Panc1 (cell line): Measurements from ENCODE around the gene FOXP2. TPM values are rescaled to one million over a fixed set of nuclear protein-coding genes. Genes with fewer than 3 reads are reported as not detected.

Experiments
- ATAC-seq: fragments of 200-7000 bp; cut with Tn5 transposase; 2 replicates; pipeline ENCODE4 v1.9.1; 2020; ENCODE audit warnings: mild to moderate bottlenecking, moderate library complexity
- BruUV-seq: library from RNA; stranded (reverse); fragments of 400-500 nt; replicated peaks from 2 replicates; lab custom pipeline; 2021; lab: Mats Ljungman, UMichigan
- CTCF ChIA-PET: fragments of 300-600 bp; sonication (Branson Sonifier 250); formaldehyde crosslinking; loops from one replicate; lab custom pipeline; 2022; ENCODE audit warnings: antibody characterized with exemption; lab: Charles Lee
- POLR2A ChIA-PET: fragments of 300-600 bp; sonication (Branson Sonifier 250); formaldehyde crosslinking; loops from one replicate; lab custom pipeline; 2022; ENCODE audit warnings: antibody characterized with exemption; lab: Charles Lee
- DNase-seq: peaks from one replicate; pipeline ENCODE4 v3.0.0-alpha.2; 2010; ENCODE audit warnings: low read depth, low spot score
- H3K27ac ChIP-seq: 2 replicates; pipeline ENCODE4 v1.5.1; 2011; ENCODE audit warnings: mild to moderate bottlenecking, low read length, inconsistent platforms
- H3K27me3 ChIP-seq: fragments of 200-500 bp; sonication (Bioruptor generic); 2 replicates; pipeline ENCODE4 v1.6.0; 2014; ENCODE audit warnings: low read length, inconsistent platforms; ENCODE audit not compliant: control insufficient read depth, insufficient read depth
- H3K36me3 ChIP-seq: fragments of 200-500 bp; sonication (Bioruptor generic); 2 replicates; pipeline ENCODE4 v1.5.1; 2014; ENCODE audit warnings: inconsistent platforms, mild to moderate bottlenecking, low read length, moderate library complexity; ENCODE audit not compliant: control insufficient read depth, insufficient read depth
- H3K4me1 ChIP-seq: 2 replicates; pipeline ENCODE4 v1.5.1; 2011; ENCODE audit warnings: inconsistent platforms, mild to moderate bottlenecking, low read length, moderate library complexity; ENCODE audit not compliant: control insufficient read depth, insufficient read depth
- H3K4me3 ChIP-seq, 2 experiments: 2 replicates each; pipeline ENCODE4 v1.5.1; 2011 to 2012; ENCODE audit warnings: low read depth in 2 of 2, low read length in 2 of 2, mild to moderate bottlenecking in 2 of 2, inconsistent platforms in 1 of 2, moderate library complexity in 1 of 2
- H3K9me3 ChIP-seq: fragments of 200-500 bp; sonication (Bioruptor generic); 2 replicates; pipeline ENCODE4 v1.5.1; 2014; ENCODE audit warnings: low read depth, mild to moderate bottlenecking, inconsistent platforms, low read length, moderate library complexity; ENCODE audit not compliant: control insufficient read depth, insufficient read depth
- CTCF ChIP-seq: fragments of 450-650 bp; IDR thresholded peaks from 2 replicates; pipeline ENCODE4 v1.5.1; 2017; ENCODE audit warnings: mild to moderate bottlenecking
- POLR2AphosphoS5 ChIP-seq: IDR thresholded peaks from 2 replicates; pipeline ENCODE4 v1.6.1; 2012; ENCODE audit warnings: mild to moderate bottlenecking, low read depth, low read length, moderate library complexity
- SIN3A ChIP-seq: IDR thresholded peaks from 2 replicates; pipeline ENCODE4 v1.6.1; 2012; ENCODE audit warnings: low read depth, mild to moderate bottlenecking, low read length, moderate library complexity, borderline replicate concordance; ENCODE audit not compliant: insufficient read depth
- TCF7L2 ChIP-seq: IDR thresholded peaks from 2 replicates; pipeline ENCODE4 v1.6.1; 2011; ENCODE audit warnings: mild to moderate bottlenecking, low read depth, low read length, inconsistent platforms
- in situ Hi-C: cut with HindIII; loops from 2 replicates; pipeline ENCODE4 v1.10.0; 2016; ENCODE audit warnings: low sequenced_read_pairs, low pct_unique_long_range_greater_than_20kb
- intact Hi-C: fragments of 100-400 bp; cut with micrococcal nuclease; formaldehyde crosslinking; loops from one replicate; pipeline ENCODE4 v1.10.0; 2022; ENCODE audit not compliant: unreplicated experiment
- total RNA-seq: library from RNA; stranded (reverse); gene quantifications from one replicate; pipeline ENCODE4 v1.2.1, GENCODE V29; 2021; ENCODE audit not compliant: unreplicated experiment
- TF ChIP-seq, protein P1 (sequence below), 2 experiments: IDR thresholded peaks; 2 replicates each; pipeline ENCODE4 v1.6.1; 2011 to 2012; ENCODE audit warnings: low read depth in 2 of 2, control low read depth in 1 of 2, low read length in 1 of 2, mild to moderate bottlenecking in 1 of 2, moderate library complexity in 1 of 2; ENCODE audit not compliant: insufficient read depth in 1 of 2

Gene FOXP2
- total RNA-seq, 1 experiment from 2014 or later: 0.54 TPM

- no TSS peak for BruUV-seq
- H3K4me3 ChIP-seq: no peak overlapping the region
- no peaks in the 10 kb centered on the region for H3K36me3 ChIP-seq
- no peak for DNase-seq
- intact Hi-C loops: no loop called here
- H3K27me3 ChIP-seq: no peaks in the 10 kb centered on the region; the same call in 1 of the 2 replicates
- ChIA-PET POLR2A (interaction anchor here (0.6 kb wide), 1 partner anchor 20 kb away, joined by 8 read pairs; no protein-coding TSS in a partner anchor), CTCF (no interaction called here)
- no peak for ATAC-seq
- H3K9me3 ChIP-seq: no peaks in the 10 kb centered on the region
- in situ Hi-C loops: no loop called here
- H3K27ac ChIP-seq: no peak overlapping the region
- TF ChIP-seq CTCF (no peak), TCF7L2 (no peak), POLR2AphosphoS5 (no peak), SIN3A (no peak)
- TF ChIP-seq, protein P1, sequence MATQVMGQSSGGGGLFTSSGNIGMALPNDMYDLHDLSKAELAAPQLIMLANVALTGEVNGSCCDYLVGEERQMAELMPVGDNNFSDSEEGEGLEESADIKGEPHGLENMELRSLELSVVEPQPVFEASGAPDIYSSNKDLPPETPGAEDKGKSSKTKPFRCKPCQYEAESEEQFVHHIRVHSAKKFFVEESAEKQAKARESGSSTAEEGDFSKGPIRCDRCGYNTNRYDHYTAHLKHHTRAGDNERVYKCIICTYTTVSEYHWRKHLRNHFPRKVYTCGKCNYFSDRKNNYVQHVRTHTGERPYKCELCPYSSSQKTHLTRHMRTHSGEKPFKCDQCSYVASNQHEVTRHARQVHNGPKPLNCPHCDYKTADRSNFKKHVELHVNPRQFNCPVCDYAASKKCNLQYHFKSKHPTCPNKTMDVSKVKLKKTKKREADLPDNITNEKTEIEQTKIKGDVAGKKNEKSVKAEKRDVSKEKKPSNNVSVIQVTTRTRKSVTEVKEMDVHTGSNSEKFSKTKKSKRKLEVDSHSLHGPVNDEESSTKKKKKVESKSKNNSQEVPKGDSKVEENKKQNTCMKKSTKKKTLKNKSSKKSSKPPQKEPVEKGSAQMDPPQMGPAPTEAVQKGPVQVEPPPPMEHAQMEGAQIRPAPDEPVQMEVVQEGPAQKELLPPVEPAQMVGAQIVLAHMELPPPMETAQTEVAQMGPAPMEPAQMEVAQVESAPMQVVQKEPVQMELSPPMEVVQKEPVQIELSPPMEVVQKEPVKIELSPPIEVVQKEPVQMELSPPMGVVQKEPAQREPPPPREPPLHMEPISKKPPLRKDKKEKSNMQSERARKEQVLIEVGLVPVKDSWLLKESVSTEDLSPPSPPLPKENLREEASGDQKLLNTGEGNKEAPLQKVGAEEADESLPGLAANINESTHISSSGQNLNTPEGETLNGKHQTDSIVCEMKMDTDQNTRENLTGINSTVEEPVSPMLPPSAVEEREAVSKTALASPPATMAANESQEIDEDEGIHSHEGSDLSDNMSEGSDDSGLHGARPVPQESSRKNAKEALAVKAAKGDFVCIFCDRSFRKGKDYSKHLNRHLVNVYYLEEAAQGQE (IDR thresholded peaks at IDR 0.05; ENCODE audit: insufficient read depth in 1 of 2, low read depth in 2 of 2, low read length in 1 of 2): no peak
- H3K4me1 ChIP-seq: no peaks in the 10 kb centered on the region
Measured at GRCh38 chr7:114466917-114467316, 52.3 kb downstream of the FOXP2 start.

DNA sequence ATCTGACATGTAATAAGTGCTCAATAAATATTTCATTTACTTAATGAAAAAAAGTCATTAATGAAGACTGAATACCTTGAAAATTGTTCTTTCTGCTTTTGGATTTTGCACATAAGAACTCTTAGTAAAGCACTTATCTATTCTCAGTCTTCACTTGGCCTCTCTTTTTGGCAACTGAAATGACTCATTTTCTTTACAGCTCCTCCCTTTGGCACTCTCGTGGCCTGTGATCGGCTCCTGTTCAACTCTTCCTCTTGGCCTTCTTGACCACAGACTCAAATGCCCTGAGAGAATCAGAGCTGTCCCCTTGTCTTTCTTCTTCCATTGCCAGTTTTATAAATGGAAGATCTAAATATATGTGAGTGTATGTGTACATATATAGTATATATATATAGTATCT is 54.2 kb downstream of the FOXP2 start:
- Histone ChIP-seq H3K36me3 (no peaks in the 10 kb centered on the region), H3K9me3 (no peaks in the 10 kb centered on the region), H3K4me1 (no peaks in the 10 kb centered on the region), H3K27me3 (no peaks in the 10 kb centered on the region; the same call in 1 of the 2 replicates), H3K4me3 (no peak overlapping the region), H3K27ac (no peak overlapping the region)
- DNase-seq (no peak), ATAC-seq (no peak)
- CTCF ChIA-PET: no interaction called here
- intact Hi-C loops (no loop called here), in situ Hi-C loops (no loop called here)
- POLR2A ChIA-PET: no interaction called here
- TF ChIP-seq TCF7L2 (no peak), POLR2AphosphoS5 (no peak), CTCF (no peak), SIN3A (no peak)
- TF ChIP-seq, protein P1 (IDR thresholded peaks at IDR 0.05; ENCODE audit: insufficient read depth in 1 of 2, low read depth in 2 of 2, low read length in 1 of 2): no peak
- no TSS peak for BruUV-seq
